Esophagus squamous epithelium (tissue), 4 donors: ENCODE data around the gene ZNF593OS.

Experiments
- CTCF ChIP-seq, 6 experiments: fragments of 450-650 bp in 4 of 6; fragments of 200-600 bp in 2 of 6; sonication (generic) in 2 of 6; IDR thresholded peaks; one replicate each; pipeline ENCODE4 v1.5.1; 2016 to 2019; ENCODE audit warnings: antibody characterized with exemption in 6 of 6, mild to moderate bottlenecking in 4 of 6, moderate library complexity in 4 of 6
- POLR2A ChIP-seq, 4 donors: fragments of 450-650 bp; IDR thresholded peaks; one replicate each; pipeline ENCODE4 v1.6.1; 2017; ENCODE audit warnings: antibody characterized with exemption in 4 of 4, mild to moderate bottlenecking in 4 of 4, moderate library complexity in 3 of 4

DNA sequence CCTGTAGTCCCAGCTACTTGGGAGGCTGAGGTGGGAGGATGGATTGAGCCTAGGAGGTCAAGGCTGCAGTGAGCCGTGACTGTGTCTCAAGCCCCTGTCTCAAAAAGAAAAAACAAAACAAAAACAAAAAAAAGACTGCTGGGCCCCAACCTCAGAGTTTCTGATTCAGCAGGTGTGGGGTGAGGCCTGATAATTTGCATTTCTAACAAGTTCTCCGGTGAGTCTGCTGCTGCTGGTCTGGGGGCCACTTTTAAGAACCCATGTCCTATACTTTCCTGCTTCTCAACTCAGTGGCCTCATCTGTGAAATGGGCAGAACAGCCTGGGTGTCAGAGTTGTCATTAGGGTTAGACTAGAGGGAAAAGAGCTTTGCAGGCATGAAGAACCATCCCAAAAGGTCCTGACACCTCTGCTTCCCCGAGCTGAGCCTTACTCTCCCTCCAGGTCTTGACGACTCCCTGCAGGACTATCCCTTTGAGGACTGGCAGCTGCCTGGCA lies 8.4 kb upstream of the ZNF593OS start:
- TF ChIP-seq CTCF (IDR thresholded peaks at IDR 0.05) (no peak), POLR2A (IDR thresholded peaks at IDR 0.05) (no peak)
